Spleen (tissue), 7 donors: ENCODE data around the gene CACNA2D1.

ENCODE experiments used
- POLR2A ChIP-seq, 3 donors: fragments of 450-650 bp; IDR thresholded peaks; one replicate each; pipeline ENCODE4 v1.5.1; 2017; ENCODE audit warnings: antibody characterized with exemption in 3 of 3, mild to moderate bottlenecking in 1 of 3
- POLR2AphosphoS5 ChIP-seq, 3 donors: sonication (generic); formaldehyde crosslinking; IDR thresholded peaks; one replicate each; pipeline ENCODE4 v1.5.1; 2017; ENCODE audit warnings: antibody characterized with exemption in 3 of 3
- TF ChIP-seq, protein P1 (sequence below), 11 experiments: fragments of 200-600 bp in 7 of 11; fragments of 450-650 bp in 4 of 11; sonication (generic) in 4 of 11; IDR thresholded peaks in 8 of 11; conservative IDR thresholded peaks in 3 of 11; 1 replicate in 7 of 11; 2 replicates in 4 of 11; pipeline versions ENCODE4 v1.4.0 to v1.8.0; 2016 to 2021; ENCODE audit warnings: antibody characterized with exemption in 11 of 11, inconsistent platforms in 4 of 11, mild to moderate bottlenecking in 1 of 11
- donor health status: DM: no; HTN: no; CAD: no; lungs with moderate emphysema.
- donor health status: DM: no; HTN: no; CAD: no.
- donor health status: DM: no; HTN: no; CAD: no.

DNA sequence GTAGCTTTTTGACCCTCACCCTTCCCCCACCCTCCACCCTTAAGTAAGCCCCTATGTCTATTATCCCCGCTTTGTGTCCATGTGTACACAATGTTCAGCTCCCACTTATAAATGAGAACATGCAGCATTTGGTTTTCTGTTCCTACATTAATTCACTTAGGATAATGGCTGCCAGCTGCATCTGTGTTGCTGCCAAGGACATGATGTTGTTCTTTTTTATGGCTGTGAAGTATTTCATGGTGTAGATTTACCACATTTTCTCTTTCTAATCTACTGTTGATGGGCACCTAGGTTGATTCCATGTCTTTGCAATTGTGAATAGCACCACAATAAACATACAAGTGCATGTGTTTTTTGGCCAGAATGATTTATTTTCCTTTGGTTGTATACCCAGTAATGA, 232.2 kb downstream of the CACNA2D1 start:
- TF ChIP-seq, protein P1, sequence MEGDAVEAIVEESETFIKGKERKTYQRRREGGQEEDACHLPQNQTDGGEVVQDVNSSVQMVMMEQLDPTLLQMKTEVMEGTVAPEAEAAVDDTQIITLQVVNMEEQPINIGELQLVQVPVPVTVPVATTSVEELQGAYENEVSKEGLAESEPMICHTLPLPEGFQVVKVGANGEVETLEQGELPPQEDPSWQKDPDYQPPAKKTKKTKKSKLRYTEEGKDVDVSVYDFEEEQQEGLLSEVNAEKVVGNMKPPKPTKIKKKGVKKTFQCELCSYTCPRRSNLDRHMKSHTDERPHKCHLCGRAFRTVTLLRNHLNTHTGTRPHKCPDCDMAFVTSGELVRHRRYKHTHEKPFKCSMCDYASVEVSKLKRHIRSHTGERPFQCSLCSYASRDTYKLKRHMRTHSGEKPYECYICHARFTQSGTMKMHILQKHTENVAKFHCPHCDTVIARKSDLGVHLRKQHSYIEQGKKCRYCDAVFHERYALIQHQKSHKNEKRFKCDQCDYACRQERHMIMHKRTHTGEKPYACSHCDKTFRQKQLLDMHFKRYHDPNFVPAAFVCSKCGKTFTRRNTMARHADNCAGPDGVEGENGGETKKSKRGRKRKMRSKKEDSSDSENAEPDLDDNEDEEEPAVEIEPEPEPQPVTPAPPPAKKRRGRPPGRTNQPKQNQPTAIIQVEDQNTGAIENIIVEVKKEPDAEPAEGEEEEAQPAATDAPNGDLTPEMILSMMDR (IDR thresholded peaks at IDR 0.05 in 8 of 11, conservative IDR thresholded peaks at IDR 0.05 in 3 of 11): no peak
- TF ChIP-seq POLR2A (IDR thresholded peaks at IDR 0.05) (no peak), POLR2AphosphoS5 (IDR thresholded peaks at IDR 0.05) (no peak)
